Measurements from ENCODE around the gene FGFBP2.

Gene FGFBP2

DNA sequence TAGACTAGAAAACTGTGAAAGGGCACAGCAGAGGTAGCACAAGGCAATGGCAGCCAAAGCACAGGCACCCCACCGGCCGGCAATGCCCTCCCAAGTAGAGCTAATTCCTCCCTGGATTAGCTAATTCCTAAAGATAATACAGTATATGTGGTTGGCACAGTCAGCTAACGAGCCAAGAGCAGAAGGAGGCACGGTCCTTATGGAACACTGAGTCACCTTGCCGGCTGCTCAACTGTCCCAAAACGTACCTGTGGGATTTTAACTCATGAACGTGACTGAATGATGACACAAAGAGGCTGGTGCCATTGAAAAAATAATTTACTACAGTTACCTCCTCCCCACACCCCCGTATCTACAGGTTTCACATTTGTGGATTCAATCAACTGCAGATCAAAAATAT lies 15.3 kb downstream of the FGFBP2 start:
- H3K4me3 ChIP-seq (ENCODE audit: low read depth, low read length): no peak overlapping the region
- in situ Hi-C loops (cut with HindIII; ENCODE audit: low sequenced_read_pairs): no loop called here

DNA sequence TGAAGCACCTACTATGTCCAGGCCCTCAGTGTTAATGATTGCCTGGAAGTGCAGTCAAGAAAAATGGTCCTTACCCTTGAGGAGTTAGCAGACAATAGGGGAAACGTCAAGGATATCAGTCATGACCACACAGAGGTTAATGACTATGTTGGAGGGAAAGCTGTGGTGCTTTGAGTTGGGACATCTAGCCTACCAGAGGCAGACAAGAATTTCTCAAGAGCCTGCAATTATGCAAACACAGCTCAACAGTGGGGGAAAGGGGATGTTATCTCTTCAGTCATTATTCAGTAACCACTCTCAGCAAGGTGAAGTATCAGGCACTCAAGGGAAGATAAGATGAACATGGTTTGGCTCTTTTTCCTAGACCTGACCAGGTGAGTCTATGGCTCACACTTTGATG lies 17.5 kb downstream of the FGFBP2 start:
- DNase-seq (ENCODE audit: low read depth): no peak
- in situ Hi-C loops (cut with HindIII; ENCODE audit: low sequenced_read_pairs): no loop called here
- TF ChIP-seq, protein P1, sequence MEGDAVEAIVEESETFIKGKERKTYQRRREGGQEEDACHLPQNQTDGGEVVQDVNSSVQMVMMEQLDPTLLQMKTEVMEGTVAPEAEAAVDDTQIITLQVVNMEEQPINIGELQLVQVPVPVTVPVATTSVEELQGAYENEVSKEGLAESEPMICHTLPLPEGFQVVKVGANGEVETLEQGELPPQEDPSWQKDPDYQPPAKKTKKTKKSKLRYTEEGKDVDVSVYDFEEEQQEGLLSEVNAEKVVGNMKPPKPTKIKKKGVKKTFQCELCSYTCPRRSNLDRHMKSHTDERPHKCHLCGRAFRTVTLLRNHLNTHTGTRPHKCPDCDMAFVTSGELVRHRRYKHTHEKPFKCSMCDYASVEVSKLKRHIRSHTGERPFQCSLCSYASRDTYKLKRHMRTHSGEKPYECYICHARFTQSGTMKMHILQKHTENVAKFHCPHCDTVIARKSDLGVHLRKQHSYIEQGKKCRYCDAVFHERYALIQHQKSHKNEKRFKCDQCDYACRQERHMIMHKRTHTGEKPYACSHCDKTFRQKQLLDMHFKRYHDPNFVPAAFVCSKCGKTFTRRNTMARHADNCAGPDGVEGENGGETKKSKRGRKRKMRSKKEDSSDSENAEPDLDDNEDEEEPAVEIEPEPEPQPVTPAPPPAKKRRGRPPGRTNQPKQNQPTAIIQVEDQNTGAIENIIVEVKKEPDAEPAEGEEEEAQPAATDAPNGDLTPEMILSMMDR (IDR thresholded peaks at IDR 0.05; ENCODE audit: low read depth, low read length, missing control alignments): no peak
- no peak overlapping the region for H3K4me3 ChIP-seq (ENCODE audit: low read depth, low read length)

More for the DNA sequence above, 15.3 kb downstream of the FGFBP2 start:
- DNase-seq (ENCODE audit: low read depth): no peak
- TF ChIP-seq, protein P1 (IDR thresholded peaks at IDR 0.05; ENCODE audit: low read depth, low read length, missing control alignments): no peak

DNA sequence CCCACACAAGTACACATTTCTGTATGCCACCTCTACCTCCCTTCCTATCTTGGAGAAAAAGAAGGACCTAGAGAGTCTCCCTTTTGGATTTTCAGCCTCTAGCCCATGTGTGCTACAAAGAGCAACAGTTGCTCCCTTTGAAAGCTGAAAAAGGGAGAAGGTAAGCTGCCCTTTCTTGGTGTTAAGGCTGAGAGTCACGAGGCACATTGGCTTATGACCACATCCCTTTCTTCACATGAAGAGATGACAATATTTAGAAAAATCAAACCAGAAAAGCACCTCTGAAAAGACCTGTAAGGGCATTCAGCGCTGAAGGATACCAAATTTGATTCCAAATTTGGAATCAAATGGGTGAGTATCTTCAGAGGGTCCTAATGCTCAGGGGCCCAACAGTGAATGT lies 18.1 kb downstream of the FGFBP2 start:
- in situ Hi-C loops (cut with HindIII; ENCODE audit: low sequenced_read_pairs): no loop called here
- TF ChIP-seq, protein P1 (IDR thresholded peaks at IDR 0.05; ENCODE audit: low read depth, low read length, missing control alignments): no peak
- DNase-seq (ENCODE audit: low read depth): no peak
- no peak overlapping the region for H3K4me3 ChIP-seq (ENCODE audit: low read depth, low read length)

DNA sequence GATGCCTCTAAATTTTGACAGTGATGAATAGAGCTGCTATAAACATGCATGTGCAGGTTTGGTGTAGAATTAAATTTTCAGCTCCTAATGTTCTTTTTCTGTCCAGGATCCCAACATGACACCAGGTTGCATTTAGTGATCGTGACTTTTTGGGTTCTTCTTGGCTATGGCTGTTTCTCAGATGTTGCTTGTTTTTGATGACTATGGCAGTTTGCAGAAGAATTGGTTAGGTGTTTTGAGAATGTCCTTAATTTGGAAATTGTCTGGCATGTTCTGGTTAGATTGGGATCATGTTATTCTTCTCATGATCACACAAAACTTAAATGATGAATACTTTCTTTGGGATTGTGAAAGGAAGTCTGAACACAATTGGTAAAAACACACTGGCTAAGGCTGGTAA lies 20.7 kb downstream of the FGFBP2 start:
- in situ Hi-C loops (cut with HindIII; ENCODE audit: low sequenced_read_pairs): no loop called here
- no peak overlapping the region for H3K4me3 ChIP-seq (ENCODE audit: low read depth, low read length)
- TF ChIP-seq, protein P1 (IDR thresholded peaks at IDR 0.05; ENCODE audit: low read depth, low read length, missing control alignments): no peak
- DNase-seq (ENCODE audit: low read depth): no peak

DNA sequence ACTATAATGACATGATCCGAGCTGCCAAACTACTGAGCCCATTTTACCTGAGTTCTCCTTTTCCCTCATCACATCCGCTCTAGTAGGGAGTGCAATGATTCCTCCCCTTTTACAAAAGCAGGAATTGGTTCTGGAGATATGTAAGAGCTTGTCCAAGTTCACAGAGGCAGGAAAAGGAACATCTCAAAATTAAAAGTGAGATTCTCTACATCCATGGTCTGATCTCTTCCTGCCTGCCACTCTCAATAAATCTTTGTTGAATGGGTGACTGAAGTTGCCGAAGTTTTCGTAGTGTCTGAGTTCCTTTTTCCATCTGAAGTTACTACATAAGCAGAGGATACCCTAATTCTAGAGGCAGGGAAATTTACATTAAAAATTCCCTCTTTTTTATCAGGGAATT lies 24.3 kb downstream of the FGFBP2 start, which contains the start of gene FGFBP1:
TSS of gene FGFBP1 (minus strand) at position 101 of the 400 bp plus-strand sequence. CDS start 2,108 bp downstream, outside the sequence.
- no peak for DNase-seq (ENCODE audit: low read depth)
- H3K4me3 ChIP-seq (ENCODE audit: low read depth, low read length): no peak within 1 kb of the TSS
- TF ChIP-seq, protein P1 (IDR thresholded peaks at IDR 0.05; ENCODE audit: low read depth, low read length, missing control alignments): no peak
- in situ Hi-C loops (cut with HindIII; ENCODE audit: low sequenced_read_pairs): no loop called here

DNA sequence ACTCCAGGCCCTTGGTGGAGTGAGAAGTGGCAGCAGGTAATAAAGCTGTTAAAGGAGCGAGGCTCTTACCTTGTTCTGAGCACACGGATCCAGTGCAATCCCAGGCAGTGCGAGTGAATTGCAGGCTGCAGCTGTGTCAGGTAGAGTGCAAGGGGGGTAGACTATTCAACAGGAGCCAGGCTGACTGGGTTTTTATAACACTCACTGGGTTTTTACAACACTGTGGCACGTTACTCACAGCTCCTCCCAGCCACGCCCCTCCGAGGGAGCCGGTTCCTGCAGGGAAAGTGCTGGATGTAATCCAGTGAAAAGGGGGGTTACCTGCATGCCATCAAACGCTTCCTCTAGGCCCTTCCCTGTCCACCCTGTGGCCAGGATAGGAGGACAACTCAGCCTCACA lies 24.8 kb downstream of the FGFBP2 start:
- in situ Hi-C loops (cut with HindIII; ENCODE audit: low sequenced_read_pairs): no loop called here
- H3K4me3 ChIP-seq (ENCODE audit: low read depth, low read length): no peak overlapping the region
- no peak for DNase-seq (ENCODE audit: low read depth)
- TF ChIP-seq, protein P1 (IDR thresholded peaks at IDR 0.05; ENCODE audit: low read depth, low read length, missing control alignments): no peak

DNA sequence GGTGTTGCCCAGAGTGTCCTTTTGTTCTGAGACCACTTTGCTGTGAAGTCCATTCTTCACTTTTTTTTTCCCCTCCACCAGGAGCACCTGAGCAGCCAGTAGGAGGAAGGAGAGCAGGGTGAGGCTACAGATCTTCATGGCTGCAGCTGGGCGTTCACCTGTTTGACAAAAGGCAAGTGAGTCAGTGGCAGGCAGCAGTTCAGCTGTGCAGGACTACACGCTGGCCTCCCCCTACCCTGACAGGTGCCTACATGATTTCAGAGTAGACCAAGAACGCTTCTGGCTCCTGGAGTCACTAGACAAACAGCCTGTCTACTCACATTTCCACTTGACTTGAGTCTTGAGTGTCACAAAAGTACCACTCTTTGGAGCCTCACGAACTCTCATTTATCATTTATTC lies 26.5 kb downstream of the FGFBP2 start:
- in situ Hi-C loops (cut with HindIII; ENCODE audit: low sequenced_read_pairs): no loop called here
- no peak for DNase-seq (ENCODE audit: low read depth)
- H3K4me3 ChIP-seq (ENCODE audit: low read depth, low read length): no peak overlapping the region
- TF ChIP-seq, protein P1 (IDR thresholded peaks at IDR 0.05; ENCODE audit: low read depth, low read length, missing control alignments): no peak

Data from astrocyte of the cerebellum (primary cell).